ENCODE data around the gene DNAJC5. TPM values are rescaled to one million over a fixed set of nuclear protein-coding genes. Genes with fewer than 3 reads are reported as not detected.

DNAJC5 gene
- total and polyA plus RNA-seq, 12 donors = 19.5 to 52.2 (median 38.3) TPM

GRCh38 chr20:63884506-63885263 lies 10.2 kb upstream of the DNAJC5 start:
- H3K27me3 ChIP-seq = no peaks in the 10 kb centered on the region
- ATAC-seq = peak; percentile 82 to 96 (median 88)
- H3K36me3 ChIP-seq = peaks cover 0 to 93% (median 30%) of the 10 kb centered on the region in 9 donors
- H3K4me3 ChIP-seq = no peak overlapping the region
- H3K4me1 ChIP-seq = peaks cover 0 to 18% (median 7%) of the 10 kb centered on the region in 9 donors
- intact Hi-C loops (cut with DNase I) = loop anchor here in 1 of 10 donors (10.0 kb wide), 1 partner anchor 340 kb away; the partner anchor contains the start of gene SRMS
- 74 to 83% methylated on average over 21 of the region's 21 CpGs for WGBS, 2 donors
- peak overlapping the region in 8 of 10 donors; percentile 15 to 58 (median 52) for H3K27ac ChIP-seq
- TF ChIP-seq CTCF (IDR thresholded peaks at IDR 0.05) = no peak
- no peaks in the 10 kb centered on the region for H3K9me3 ChIP-seq
- DNase-seq = peak; percentile 53 to 69

- Histone ChIP-seq H3K4me1 (peaks cover 0 to 21% (median 12%) of the 10 kb centered on the region in 9 donors), H3K27ac (peak overlapping the region in 7 of 10 donors; percentile 2 to 58 (median 52)), H3K27me3 (no peaks in the 10 kb centered on the region), H3K36me3 (peaks cover 0 to 98% (median 35%) of the 10 kb centered on the region in 9 donors), H3K9me3 (no peaks in the 10 kb centered on the region), H3K4me3 (no peak overlapping the region)
- ATAC-seq = peak in 4 of 8 donors; percentile 1 to 4 (median 2)
- intact Hi-C loops (cut with DNase I) = loop anchor here in 1 of 10 donors (10.0 kb wide), 1 partner anchor 341 kb away; the partner anchor contains the start of gene SRMS
- no peak for DNase-seq
- TF ChIP-seq CTCF (IDR thresholded peaks at IDR 0.05) = no peak
- WGBS, 2 donors = 88 to 91% methylated on average over 26 to 27 of the region's 27 CpGs
These were observed 9.5 kb upstream of the DNAJC5 start for GRCh38 chr20:63885264-63886053.

GRCh38 chr20:63886054-63886419 lies 8.9 kb upstream of the DNAJC5 start:
- Histone ChIP-seq H3K27me3 (no peaks in the 10 kb centered on the region), H3K9me3 (no peaks in the 10 kb centered on the region), H3K4me1 (peaks cover 0 to 21% (median 12%) of the 10 kb centered on the region in 9 donors), H3K36me3 (peaks cover 0 to 98% (median 35%) of the 10 kb centered on the region in 9 donors), H3K4me3 (no peak overlapping the region), H3K27ac (no peak overlapping the region)
- 95 to 96% methylated on average over 12 to 14 of the region's 14 CpGs for WGBS, 2 donors
- no peak for TF ChIP-seq CTCF (IDR thresholded peaks at IDR 0.05)
- ATAC-seq = no peak
- intact Hi-C loops (cut with DNase I) = loop anchor here in 1 of 10 donors (10.0 kb wide), 1 partner anchor 341 kb away; the partner anchor contains the start of gene SRMS
- DNase-seq = no peak

GRCh38 chr20:63886921-63887320 lies 8.0 kb upstream of the DNAJC5 start:
- H3K36me3 ChIP-seq = peaks cover 0 to 98% (median 35%) of the 10 kb centered on the region in 9 donors
- no peak overlapping the region for H3K4me3 ChIP-seq
- no peaks in the 10 kb centered on the region for H3K9me3 ChIP-seq
- no peak overlapping the region for H3K27ac ChIP-seq
- no peaks in the 10 kb centered on the region for H3K27me3 ChIP-seq
- TF ChIP-seq CTCF (IDR thresholded peaks at IDR 0.05) = no peak
- 92% methylated on average over 11 of the region's 11 CpGs for WGBS, 2 donors
- ATAC-seq (no peak), DNase-seq (no peak)
- intact Hi-C loops (cut with DNase I) = loop anchor here in 1 of 10 donors (10.0 kb wide), 1 partner anchor 342 kb away; the partner anchor contains the start of gene SRMS
- peaks cover 0 to 21% (median 12%) of the 10 kb centered on the region in 9 donors for H3K4me1 ChIP-seq

Data from heart right ventricle (tissue), 16 donors.